Type B pancreatic cell (in vitro differentiated cells): ENCODE data around the gene RBL1. TPM values are rescaled to one million over a fixed set of nuclear protein-coding genes. Genes with fewer than 3 reads are reported as not detected.

ENCODE experiments used
- DNase-seq: peaks from one replicate; pipeline ENCODE4 v3.0.0; 2021; ENCODE audit warnings: mixed read lengths; ENCODE audit not compliant: unreplicated experiment; ENCODE audit errors: extremely low spot score
- H3K27ac Mint-ChIP-seq: 2 replicates; pipeline ENCODE4 v1.8.0; 2021; ENCODE audit warnings: mild to moderate bottlenecking, mixed read lengths
- H3K27me3 Mint-ChIP-seq: 2 replicates; pipeline ENCODE4 v1.8.0; 2021; ENCODE audit warnings: mixed read lengths
- H3K36me3 Mint-ChIP-seq: 2 replicates; pipeline ENCODE4 v1.8.0; 2021; ENCODE audit warnings: mixed read lengths
- H3K4me1 Mint-ChIP-seq: one replicate; pipeline ENCODE4 v1.8.0; 2021; ENCODE audit warnings: mixed read lengths; ENCODE audit not compliant: unreplicated experiment
- H3K4me3 Mint-ChIP-seq: 2 replicates; pipeline ENCODE4 v1.8.0; 2021; ENCODE audit warnings: mild to moderate bottlenecking, mixed read lengths
- H3K9me3 Mint-ChIP-seq: 2 replicates; pipeline ENCODE4 v1.8.0; 2021; ENCODE audit warnings: mixed read lengths
- CTCF ChIP-seq: fragments of 200-600 bp; sonication (generic); conservative IDR thresholded peaks from 2 replicates; pipeline ENCODE4 v1.5.0; 2021; ENCODE audit warnings: antibody characterized with exemption, mild to moderate bottlenecking
- total RNA-seq: library from RNA; stranded (reverse); gene quantifications from 2 replicates; pipeline ENCODE4 v1.2.1, GENCODE V29; 2021; ENCODE audit warnings: low replicate concordance

RBL1 gene
- total RNA-seq, 1 donor from 2014 or later, result 16.0 TPM

GRCh38 chr20:36975099-36975818 lies 120.5 kb downstream of the RBL1 start:
- Mint-ChIP-seq H3K9me3 (no peaks in the 10 kb centered on the region), H3K36me3 (no peaks in the 10 kb centered on the region), H3K27me3 (no peaks in the 10 kb centered on the region), H3K4me3 (no peak overlapping the region), H3K4me1 (no peaks in the 10 kb centered on the region), H3K27ac (no peak overlapping the region)
- no peak for TF ChIP-seq CTCF
- no peak for DNase-seq

DNA sequence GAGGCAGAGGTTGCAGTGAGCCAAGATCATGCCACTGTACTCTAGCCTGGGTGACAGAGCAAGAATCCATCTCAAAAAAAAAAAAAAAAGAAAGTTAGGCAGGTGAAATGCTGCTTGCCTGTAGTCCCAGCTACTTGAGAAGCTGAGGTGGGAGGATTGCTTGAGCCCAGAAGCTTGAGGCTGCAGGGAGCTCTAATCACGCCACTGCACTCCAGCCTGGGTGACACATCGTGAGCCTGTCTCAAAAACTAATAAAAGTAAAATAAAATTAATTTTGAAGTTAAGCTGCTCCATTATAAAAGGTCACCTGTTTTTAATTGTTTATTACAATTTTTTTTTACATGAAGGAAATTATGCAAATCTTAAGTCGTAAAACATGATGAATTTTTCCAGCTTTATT lies 121.1 kb downstream of the RBL1 start:
- Mint-ChIP-seq H3K9me3 (no peaks in the 10 kb centered on the region), H3K36me3 (no peaks in the 10 kb centered on the region), H3K27me3 (no peaks in the 10 kb centered on the region), H3K4me1 (no peaks in the 10 kb centered on the region), H3K4me3 (no peak overlapping the region), H3K27ac (no peak overlapping the region)
- no peak for DNase-seq
- TF ChIP-seq CTCF, result no peak

DNA sequence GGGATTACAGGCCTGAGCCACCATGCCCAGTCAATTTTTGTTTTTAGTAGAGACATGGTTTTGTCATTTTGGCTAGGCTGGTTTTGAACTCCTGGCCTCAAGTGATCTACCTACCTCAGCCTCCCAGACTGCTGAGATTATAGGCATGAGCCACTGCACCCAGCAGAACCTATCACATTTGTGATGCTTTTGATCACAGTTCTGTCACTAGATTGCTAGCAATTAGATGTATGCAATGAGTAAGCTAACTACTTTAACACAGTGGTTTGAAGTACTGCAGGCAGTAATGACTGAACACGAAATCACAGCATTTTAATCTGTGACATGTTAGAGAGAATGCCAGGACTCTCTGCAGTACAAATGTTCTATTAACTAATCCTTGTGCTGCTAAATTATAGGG lies 124.7 kb downstream of the RBL1 start:
- no peak for TF ChIP-seq CTCF

DNA sequence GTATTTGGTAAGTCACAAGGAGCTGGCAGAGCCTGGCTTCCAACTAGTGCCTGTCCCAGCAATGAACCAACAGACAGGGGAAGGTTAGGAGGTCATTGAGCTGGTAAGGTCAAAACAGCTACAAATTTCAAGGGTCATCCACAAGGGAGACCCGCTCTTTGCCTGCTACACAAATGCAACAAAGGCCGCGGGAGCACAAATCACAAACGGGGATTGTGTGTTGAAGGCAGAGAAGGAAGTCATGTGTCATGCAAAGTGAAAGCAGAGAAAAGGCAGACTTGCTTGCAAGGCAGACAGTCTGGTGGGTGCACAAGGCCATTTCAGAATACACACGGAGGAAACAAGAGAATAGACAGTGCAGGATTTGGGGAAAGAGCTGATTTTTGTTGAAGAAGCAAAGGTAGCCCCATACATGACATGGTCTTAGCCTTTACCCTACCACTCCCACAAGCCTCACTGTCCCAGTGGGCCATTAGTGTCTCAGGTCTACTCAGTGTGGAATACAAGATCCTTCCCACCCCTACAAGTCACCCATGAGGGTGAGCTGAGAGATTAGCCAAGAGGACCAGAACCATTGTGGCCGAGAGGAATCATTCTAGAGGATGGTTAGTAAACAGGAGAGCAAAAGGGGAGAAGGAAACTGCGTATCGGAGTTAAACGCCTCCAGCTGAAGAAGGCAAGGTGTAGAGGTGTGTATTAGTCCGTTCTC lies 126.2 kb downstream of the RBL1 start:
- H3K27ac Mint-ChIP-seq, result no peak overlapping the region
- no peaks in the 10 kb centered on the region for H3K27me3 Mint-ChIP-seq
- H3K4me3 Mint-ChIP-seq, result no peak overlapping the region
- no peak for DNase-seq
- TF ChIP-seq CTCF, result no peak
- no peaks in the 10 kb centered on the region for H3K9me3 Mint-ChIP-seq
- no peaks in the 10 kb centered on the region for H3K36me3 Mint-ChIP-seq
- peaks cover 5% of the 10 kb centered on the region for H3K4me1 Mint-ChIP-seq

More for the DNA sequence above, 124.7 kb downstream of the RBL1 start:
- DNase-seq, result no peak
- Mint-ChIP-seq H3K4me1 (peaks cover 5% of the 10 kb centered on the region), H3K27ac (no peak overlapping the region), H3K4me3 (no peak overlapping the region), H3K27me3 (no peaks in the 10 kb centered on the region), H3K9me3 (no peaks in the 10 kb centered on the region), H3K36me3 (no peaks in the 10 kb centered on the region)

- no peak overlapping the region for H3K27ac Mint-ChIP-seq
These were observed 126.7 kb downstream of the RBL1 start for GRCh38 chr20:36969051-36969450.

More at GRCh38 chr20:36969051-36969450, 126.7 kb downstream of the RBL1 start:
- Mint-ChIP-seq H3K36me3 (no peaks in the 10 kb centered on the region), H3K27me3 (no peaks in the 10 kb centered on the region), H3K4me1 (peaks cover 5% of the 10 kb centered on the region), H3K4me3 (no peak overlapping the region), H3K9me3 (no peaks in the 10 kb centered on the region)
- no peak for TF ChIP-seq CTCF
- DNase-seq, result no peak
